WTC11 (cell line): ENCODE results near the gene FAHD1. TPM values are rescaled to one million over a fixed set of nuclear protein-coding genes. Genes with fewer than 3 reads are reported as not detected.

Experiments
- total RNA-seq: library from RNA; stranded (reverse); gene quantifications from 3 replicates; pipeline ENCODE4 v1.2.3, GENCODE V29; 2021

The FAHD1 gene
- total RNA-seq, 1 experiment from 2014 or later, result 14.3 TPM

Other genes with a start within 250 kb of the FAHD1 start
- 27.0 to 31.0 TPM (median 28.9 TPM) in 3 replicates for gene IFT140, start 215.1 kb upstream of the FAHD1 start, total RNA-seq
- 24.0 to 27.4 TPM (median 25.9 TPM) in 3 replicates for gene CRAMP1, start 214.8 kb upstream of the FAHD1 start, total RNA-seq
- 150 to 169 TPM (median 157 TPM) in 3 replicates for gene JPT2, start 148.9 kb upstream of the FAHD1 start, total RNA-seq
- gene MAPK8IP3, start 121.0 kb upstream of the FAHD1 start, total RNA-seq, result 59.7 to 72.3 TPM (median 63.2 TPM) in 3 replicates
- 86.8 to 106 TPM (median 103 TPM) in 3 replicates for gene NME3, start 55.7 kb upstream of the FAHD1 start, total RNA-seq
- 23.2 to 30.8 TPM (median 25.7 TPM) in 3 replicates for gene EME2, start 54.4 kb upstream of the FAHD1 start, total RNA-seq
- gene MRPS34, start 54.1 kb upstream of the FAHD1 start, total RNA-seq, result 258 to 262 TPM (median 261 TPM) in 3 replicates
- 27.2 to 32.8 TPM (median 28.4 TPM) in 3 replicates for gene SPSB3, start 44.6 kb upstream of the FAHD1 start, total RNA-seq
- 76.4 to 89.2 TPM (median 77.6 TPM) in 3 replicates for gene NUBP2, start 44.2 kb upstream of the FAHD1 start, total RNA-seq
- not detected in 3 replicates for gene IGFALS, start 33.5 kb upstream of the FAHD1 start, total RNA-seq
- gene HAGH, start 381 bp upstream of the FAHD1 start, total RNA-seq, result 36.0 to 43.1 TPM (median 38.2 TPM) in 3 replicates
- gene MEIOB, start 45.0 kb downstream of the FAHD1 start, total RNA-seq, result 1.4 to 3.9 TPM (median 3.3 TPM) in 3 replicates
- 0.41 to 1.0 TPM (median 0.50 TPM) in 3 replicates for gene HS3ST6, start 91.2 kb downstream of the FAHD1 start, total RNA-seq
- 26.4 to 29.8 TPM (median 28.3 TPM) in 3 replicates for gene MSRB1, start 116.0 kb downstream of the FAHD1 start, total RNA-seq
- gene RPL3L, start 127.5 kb downstream of the FAHD1 start, total RNA-seq, result 0.77 to 1.1 TPM (median 0.96 TPM) in 3 replicates
- gene NDUFB10, start 132.3 kb downstream of the FAHD1 start, total RNA-seq, result 200 to 228 TPM (median 205 TPM) in 3 replicates
- 4,395 to 4,767 TPM (median 4,632 TPM) in 3 replicates for gene RPS2, start 137.6 kb downstream of the FAHD1 start, total RNA-seq
- 0.31 TPM in 1 of 3 replicates, not detected in the others for gene RNF151, start 139.7 kb downstream of the FAHD1 start, total RNA-seq
- 67.6 to 73.4 TPM (median 71.3 TPM) in 3 replicates for gene TBL3, start 144.8 kb downstream of the FAHD1 start, total RNA-seq
- 5.7 to 7.7 TPM (median 6.9 TPM) in 3 replicates for gene NOXO1, start 154.3 kb downstream of the FAHD1 start, total RNA-seq
- gene GFER, start 157.0 kb downstream of the FAHD1 start, total RNA-seq, result 56.0 to 58.5 TPM (median 57.0 TPM) in 3 replicates
- 41.5 to 53.5 TPM (median 51.2 TPM) in 3 replicates for gene SYNGR3, start 162.8 kb downstream of the FAHD1 start, total RNA-seq
- 53.9 to 66.4 TPM (median 55.5 TPM) in 3 replicates for gene ZNF598, start 182.6 kb downstream of the FAHD1 start, total RNA-seq
- gene NPW, start 192.6 kb downstream of the FAHD1 start, total RNA-seq, result 15.2 to 28.6 TPM (median 22.0 TPM) in 3 replicates
- 23.3 to 31.1 TPM (median 28.0 TPM) in 3 replicates for gene NHERF2, start 199.7 kb downstream of the FAHD1 start, total RNA-seq
- 90.5 to 93.4 TPM (median 93.3 TPM) in 3 replicates for gene NTHL1, start 220.6 kb downstream of the FAHD1 start, total RNA-seq
- 103 to 134 TPM (median 117 TPM) in 3 replicates for gene TSC2, start 220.8 kb downstream of the FAHD1 start, total RNA-seq